Coronary artery (tissue), 2 donors: ENCODE results near the gene SCGB3A2.

Source experiments
- DNase-seq: peaks from one replicate; pipeline ENCODE4 v3.0.0-alpha.2; 2017; ENCODE audit warnings: low spot score
- H3K27ac ChIP-seq, 2 donors: fragments of 200-600 bp; sonication (generic); one replicate each; pipeline ENCODE4 v1.5.1; 2016 to 2019
- H3K4me3 ChIP-seq: fragments of 200-600 bp; sonication (generic); 2 replicates; pipeline ENCODE4 v1.5.1; 2016; ENCODE audit warnings: mild to moderate bottlenecking, moderate library complexity
- TF ChIP-seq, protein P1 (sequence below): fragments of 200-600 bp; sonication (generic); IDR thresholded peaks from one replicate; pipeline ENCODE4 v1.5.1; 2019; ENCODE audit warnings: antibody characterized with exemption

Gene SCGB3A2

DNA sequence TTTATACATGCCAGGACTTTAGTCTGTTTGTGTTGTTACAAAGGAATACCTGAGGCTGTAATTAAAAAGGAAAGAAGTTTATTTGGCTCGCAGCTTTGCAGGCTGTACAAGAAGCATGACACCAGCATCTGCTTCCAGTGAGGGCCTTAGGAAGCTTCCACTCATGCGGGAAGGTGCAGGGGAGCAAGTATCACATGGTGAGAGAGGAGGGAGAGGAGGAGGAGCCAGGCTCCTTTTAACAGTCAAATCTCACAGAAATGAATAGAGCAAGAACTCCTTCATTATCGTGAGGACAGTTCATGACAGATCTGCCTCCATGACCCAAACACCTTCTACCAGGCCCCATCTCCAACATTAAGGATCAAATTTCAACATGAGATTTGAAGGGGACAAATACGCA, 46.5 kb downstream of the SCGB3A2 start:
- Histone ChIP-seq H3K4me3 (no peak overlapping the region), H3K27ac (no peak overlapping the region)
- no peak for DNase-seq
- TF ChIP-seq, protein P1, sequence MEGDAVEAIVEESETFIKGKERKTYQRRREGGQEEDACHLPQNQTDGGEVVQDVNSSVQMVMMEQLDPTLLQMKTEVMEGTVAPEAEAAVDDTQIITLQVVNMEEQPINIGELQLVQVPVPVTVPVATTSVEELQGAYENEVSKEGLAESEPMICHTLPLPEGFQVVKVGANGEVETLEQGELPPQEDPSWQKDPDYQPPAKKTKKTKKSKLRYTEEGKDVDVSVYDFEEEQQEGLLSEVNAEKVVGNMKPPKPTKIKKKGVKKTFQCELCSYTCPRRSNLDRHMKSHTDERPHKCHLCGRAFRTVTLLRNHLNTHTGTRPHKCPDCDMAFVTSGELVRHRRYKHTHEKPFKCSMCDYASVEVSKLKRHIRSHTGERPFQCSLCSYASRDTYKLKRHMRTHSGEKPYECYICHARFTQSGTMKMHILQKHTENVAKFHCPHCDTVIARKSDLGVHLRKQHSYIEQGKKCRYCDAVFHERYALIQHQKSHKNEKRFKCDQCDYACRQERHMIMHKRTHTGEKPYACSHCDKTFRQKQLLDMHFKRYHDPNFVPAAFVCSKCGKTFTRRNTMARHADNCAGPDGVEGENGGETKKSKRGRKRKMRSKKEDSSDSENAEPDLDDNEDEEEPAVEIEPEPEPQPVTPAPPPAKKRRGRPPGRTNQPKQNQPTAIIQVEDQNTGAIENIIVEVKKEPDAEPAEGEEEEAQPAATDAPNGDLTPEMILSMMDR, result no peak

DNA sequence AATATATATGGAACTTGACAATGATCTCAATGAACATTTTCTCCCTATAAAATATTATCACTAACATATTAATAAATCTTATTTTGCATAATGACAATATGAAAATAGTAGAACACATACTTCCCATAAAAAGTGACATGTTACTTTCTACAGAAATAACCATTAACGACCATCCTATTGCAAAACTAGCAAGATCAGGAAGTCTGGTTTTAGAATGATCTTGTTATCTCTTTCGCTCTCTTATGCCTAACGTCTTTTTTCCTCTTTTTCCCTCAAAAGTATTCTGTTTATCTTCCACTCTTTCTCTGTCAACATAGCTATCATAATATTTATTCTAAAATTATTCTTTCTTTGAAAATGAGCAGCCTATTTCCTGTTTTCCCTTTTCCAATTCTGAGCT, 49.4 kb downstream of the SCGB3A2 start:
- TF ChIP-seq, protein P1, result no peak

DNA sequence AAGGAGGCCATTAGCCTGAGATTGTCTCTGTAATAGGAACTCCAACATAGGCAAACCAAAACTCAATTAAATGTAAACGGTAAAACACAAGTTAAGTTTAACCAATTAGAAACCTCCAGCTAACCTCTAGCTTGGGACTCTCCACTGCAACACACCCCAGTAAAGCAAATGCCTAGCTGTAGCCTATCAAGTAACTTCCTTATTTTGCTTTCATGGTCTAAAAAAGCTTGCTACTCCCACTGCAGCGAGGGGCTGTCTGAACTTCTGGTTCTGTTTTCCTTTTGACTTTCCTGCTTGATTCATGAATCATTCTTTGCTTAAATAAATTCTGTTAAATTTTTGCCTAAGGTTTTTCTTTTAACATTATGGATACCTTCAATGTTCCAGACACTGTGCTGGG, 52.3 kb downstream of the SCGB3A2 start:
- no peak overlapping the region for H3K27ac ChIP-seq
- DNase-seq, result no peak
- TF ChIP-seq, protein P1, result no peak
- no peak overlapping the region for H3K4me3 ChIP-seq

More for the DNA sequence above, 49.4 kb downstream of the SCGB3A2 start:
- no peak for DNase-seq
- Histone ChIP-seq H3K27ac (no peak overlapping the region), H3K4me3 (no peak overlapping the region)
